HG03469 (cell line): ENCODE data around the gene ARID5B.
"Not testable (repeated sequence)": the region's sequence is repeated elsewhere in the genome, so short reads cannot be mapped to it uniquely, and the experiment has no call there.

Source experiments
- ATAC-seq: cut with Tn5 transposase; IDR thresholded peaks from one replicate; pipeline ENCODE4 v1.9.1; 2021; ENCODE audit warnings: mild to moderate bottlenecking, moderate library complexity, moderate number of reproducible peaks; ENCODE audit not compliant: unreplicated experiment

ARID5B gene, protein sequence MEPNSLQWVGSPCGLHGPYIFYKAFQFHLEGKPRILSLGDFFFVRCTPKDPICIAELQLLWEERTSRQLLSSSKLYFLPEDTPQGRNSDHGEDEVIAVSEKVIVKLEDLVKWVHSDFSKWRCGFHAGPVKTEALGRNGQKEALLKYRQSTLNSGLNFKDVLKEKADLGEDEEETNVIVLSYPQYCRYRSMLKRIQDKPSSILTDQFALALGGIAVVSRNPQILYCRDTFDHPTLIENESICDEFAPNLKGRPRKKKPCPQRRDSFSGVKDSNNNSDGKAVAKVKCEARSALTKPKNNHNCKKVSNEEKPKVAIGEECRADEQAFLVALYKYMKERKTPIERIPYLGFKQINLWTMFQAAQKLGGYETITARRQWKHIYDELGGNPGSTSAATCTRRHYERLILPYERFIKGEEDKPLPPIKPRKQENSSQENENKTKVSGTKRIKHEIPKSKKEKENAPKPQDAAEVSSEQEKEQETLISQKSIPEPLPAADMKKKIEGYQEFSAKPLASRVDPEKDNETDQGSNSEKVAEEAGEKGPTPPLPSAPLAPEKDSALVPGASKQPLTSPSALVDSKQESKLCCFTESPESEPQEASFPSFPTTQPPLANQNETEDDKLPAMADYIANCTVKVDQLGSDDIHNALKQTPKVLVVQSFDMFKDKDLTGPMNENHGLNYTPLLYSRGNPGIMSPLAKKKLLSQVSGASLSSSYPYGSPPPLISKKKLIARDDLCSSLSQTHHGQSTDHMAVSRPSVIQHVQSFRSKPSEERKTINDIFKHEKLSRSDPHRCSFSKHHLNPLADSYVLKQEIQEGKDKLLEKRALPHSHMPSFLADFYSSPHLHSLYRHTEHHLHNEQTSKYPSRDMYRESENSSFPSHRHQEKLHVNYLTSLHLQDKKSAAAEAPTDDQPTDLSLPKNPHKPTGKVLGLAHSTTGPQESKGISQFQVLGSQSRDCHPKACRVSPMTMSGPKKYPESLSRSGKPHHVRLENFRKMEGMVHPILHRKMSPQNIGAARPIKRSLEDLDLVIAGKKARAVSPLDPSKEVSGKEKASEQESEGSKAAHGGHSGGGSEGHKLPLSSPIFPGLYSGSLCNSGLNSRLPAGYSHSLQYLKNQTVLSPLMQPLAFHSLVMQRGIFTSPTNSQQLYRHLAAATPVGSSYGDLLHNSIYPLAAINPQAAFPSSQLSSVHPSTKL

DNA sequence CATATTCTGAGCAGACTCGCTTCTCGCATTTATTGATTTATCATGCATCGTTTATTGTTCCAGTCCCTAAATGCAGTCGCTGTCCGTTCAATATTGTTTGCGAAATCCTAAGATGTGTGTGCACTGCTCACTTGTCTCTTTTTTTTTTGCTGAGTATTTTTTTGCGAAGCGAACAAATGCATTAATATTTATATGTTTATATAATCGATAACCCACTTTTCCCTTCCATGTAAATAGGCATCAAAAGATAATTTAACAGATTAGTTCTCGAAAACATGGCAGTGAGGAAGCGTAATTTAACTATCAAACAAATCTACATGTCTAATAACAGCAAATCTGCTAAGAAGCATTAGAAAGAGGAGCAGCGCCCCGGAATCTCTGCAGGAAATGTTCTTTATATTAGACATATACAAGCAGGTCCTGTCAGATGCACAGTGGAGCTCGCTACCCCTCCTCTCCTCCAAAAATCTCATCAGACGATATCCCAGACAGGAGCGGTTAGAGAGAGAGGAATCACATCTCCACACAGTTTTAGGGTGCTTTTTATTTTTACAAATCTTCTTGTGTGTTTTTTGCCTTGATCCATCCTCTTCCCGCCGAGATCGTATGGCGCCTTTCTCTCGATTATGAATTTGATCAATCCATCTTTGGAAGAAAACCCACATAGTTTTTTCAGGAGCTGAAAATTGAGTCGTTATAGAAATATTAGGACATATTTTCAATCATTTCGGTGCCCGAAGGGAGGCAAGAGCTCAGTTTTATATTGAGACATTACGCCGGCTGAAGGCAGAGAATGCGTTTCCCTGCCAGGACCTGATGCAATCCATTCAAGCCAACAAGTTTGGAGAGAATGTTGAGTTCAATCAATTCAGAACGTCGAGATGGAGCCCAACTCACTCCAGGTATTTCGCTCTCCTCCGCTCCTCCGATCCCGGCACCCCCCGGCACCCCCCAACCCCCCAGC lies at the start of gene ARID5B:
Gene ARID5B, plus strand, starts transcription at position 871 of the 964 bp plus-strand sequence. Its CDS starts 11 bp downstream, at position 882.
- ATAC-seq, result no peak

DNA sequence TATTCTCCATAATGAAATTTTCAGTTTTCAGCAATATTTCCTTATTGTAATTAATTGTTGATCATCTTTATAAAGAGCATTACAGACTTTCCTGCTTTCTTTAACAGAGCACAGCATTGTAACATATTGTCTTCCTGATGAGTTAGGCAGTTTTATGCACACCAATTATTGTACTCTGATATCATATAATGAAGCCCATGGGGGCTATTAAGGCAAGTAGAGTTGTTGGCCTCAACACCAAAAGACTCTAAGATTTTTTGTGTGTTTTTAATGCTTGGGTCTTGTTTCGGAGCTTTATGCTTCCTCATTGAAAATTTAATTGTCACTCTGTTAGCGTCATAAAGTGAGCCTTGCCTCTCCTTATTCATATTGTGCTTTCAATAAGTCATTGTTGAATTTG lies 49.2 kb upstream of the ARID5B start:
- no peak for ATAC-seq

DNA sequence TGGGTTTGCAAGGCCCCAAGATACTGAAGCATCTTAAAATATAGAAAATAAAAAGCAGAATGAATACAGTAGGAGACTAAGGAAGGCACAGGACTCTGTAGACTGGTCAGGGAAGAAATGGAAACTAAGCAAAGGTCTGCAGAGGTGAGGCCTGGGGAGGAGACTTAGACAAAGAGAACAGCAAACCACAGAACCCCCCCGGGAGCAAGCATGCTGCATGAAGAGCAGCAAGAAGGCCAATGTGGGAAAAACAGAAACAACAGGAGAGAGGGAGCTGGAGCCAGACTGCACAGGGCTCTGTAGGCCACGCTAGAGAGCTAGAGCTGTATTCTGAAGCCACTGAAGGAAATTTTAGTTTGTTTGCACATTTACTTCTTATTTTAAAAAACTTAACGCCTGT lies 45.7 kb upstream of the ARID5B start:
- no peak for ATAC-seq

DNA sequence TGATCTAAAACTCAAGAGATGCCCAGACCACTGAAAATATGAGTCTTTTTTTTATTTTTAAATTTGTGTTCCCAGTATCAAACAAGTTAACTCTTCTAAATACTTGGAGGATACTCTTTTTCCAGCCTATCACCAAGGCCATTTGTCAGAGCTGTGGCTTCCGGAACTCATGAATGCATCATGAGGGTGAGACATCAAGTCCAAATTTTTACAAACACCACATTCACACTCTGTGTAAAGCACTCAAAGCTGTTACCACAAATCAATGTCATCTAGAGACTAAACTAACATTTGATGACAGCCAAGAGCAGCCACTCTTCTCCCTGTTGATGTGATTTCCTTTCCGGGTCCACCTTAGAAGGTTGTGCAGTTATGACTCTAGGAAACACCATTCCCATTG lies 43.8 kb upstream of the ARID5B start:
- no peak for ATAC-seq

DNA sequence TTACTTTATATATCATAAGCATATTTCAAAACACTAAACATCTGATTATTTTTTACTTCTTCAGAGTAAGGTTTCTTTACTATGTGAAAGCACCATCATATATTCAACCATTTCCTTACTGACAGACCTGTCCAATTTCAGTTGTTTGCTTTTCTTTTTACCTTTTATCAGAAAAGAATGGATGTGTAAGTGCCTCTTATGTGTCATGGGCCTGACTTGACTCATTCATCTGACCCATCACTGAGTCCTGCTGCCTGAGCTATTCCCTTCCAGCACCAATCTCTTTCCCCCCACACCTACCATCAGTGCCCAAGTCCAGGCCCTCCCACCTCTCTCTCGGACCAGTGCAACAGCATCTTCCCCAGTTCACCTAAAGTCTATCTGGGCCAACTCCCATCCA lies 41.7 kb upstream of the ARID5B start:
- ATAC-seq, result no peak

DNA sequence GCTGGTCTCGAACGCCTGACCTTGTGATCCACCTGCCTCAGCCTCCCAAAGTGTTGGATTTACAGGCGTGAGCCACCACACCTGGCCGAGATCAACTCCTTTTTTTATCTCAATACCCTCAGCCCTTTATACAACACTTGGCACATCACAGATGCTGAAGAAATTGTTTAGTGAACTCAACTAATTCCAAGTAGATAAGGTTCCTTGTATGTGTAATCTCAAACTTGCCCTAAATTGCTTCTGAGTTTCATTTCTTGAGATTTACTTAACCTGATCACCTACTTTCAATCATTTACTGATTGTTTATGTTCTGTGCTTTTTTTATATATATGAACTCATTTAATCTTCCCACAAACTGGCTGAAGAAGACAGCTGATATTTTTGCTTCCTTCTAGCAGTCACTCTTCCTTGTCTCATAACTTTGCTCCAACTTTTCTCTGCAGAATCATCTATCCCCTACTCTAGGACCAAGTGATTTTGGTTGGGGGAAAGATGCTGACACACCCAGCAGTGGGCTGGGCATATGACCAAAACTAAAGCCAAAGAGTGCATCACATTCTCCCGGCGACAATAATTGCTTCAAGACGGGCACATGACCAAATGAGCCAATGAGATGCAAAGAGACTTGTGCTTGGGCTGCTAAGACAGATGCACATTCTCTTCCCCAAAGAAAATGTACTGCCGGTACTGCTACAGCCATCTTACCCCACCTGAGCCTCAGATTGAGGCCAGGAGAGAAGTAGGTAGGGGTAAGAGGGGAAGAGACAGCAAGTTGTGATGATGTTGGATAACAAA lies 40.3 kb upstream of the ARID5B start:
- no peak for ATAC-seq

DNA sequence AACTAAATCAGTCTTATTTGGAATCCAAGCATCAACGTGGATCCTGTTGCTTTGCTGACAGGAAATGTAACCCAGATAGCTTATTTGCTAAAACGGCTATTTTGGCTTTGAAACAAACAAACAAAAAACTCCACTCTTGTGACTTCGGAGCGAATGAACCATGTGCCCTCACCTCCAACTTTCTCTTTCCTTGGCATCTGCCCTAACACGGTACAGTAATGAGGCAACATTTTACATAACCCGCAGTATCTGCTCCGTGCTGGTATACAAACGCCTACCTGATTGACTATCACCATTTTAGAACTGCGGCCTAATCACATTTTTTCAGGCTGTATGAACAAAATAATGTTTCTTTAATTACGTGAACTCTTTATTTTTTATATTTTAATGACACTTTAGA lies 37.5 kb upstream of the ARID5B start:
- ATAC-seq, result no peak

DNA sequence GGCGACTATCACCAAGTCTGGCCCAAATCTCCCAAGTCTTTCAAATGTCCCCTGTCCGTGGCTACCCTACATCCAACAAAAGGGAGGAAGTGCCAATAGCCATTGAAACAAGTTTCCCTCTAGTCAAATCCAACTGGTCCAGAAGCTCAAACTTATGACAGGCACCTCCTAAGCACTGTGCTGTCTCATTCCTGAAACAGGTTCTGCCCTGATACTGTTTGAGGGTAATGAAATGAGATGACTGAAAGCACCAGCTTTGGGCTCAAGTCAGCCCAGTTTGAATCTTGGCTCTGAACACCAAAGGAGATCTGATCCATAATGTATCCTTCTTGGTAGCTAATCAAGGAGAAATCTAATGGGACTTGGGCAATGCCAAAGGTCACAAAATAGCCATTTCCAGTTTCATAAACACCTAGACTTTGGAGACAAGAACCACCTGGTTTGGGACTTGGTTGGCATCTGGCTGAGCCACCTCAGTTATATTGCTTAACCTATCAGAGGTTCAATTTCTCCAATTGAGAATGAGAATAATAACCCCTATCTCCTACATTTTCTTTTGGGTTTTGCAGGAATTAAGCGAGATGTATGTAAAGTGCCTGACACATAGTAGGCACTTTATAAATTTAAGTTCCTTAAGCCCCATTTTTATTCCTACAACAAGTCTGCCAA lies 34.7 kb upstream of the ARID5B start:
- no peak for ATAC-seq

DNA sequence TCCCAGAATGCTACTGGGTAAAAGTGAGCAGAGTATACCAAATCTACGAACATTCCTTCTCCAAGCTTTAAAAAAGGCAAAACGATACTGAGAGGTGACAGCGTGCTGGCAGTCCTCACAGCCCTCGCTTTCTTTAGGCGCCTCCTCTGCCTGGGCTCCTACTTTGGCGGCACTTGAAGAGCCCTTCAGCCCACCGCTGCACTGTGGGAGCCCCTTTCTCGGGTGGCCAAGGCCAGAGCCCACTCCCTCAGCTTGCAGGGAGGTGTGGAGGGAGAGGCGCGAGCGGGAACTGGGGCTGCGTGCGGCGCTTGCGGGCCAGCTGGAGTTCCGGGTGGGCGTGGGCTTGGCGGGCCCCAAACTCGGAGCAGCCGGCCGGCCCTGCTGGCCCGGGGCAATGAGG lies 34.1 kb upstream of the ARID5B start:
- ATAC-seq, result not testable (repeated sequence)

DNA sequence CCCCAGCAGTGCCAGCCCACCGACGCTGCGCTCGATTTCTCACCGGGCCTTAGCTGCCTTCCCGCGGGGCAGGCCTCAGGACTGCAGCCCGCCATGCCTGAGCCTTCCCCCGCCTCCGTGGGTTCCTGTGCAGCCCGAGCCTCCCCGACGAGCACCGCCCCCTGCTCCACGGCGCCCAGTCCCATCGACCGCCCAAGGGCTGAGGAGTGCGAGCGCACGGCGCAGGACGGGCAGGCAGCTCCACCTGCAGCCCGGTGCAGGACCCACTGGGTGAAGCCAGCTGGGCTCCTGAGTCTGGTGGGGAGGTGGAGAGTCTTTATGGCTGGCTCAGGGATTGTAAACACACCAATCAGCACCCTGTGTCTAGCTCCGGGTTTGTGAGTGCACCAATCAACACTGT lies 33.7 kb upstream of the ARID5B start:
- not testable (repeated sequence) for ATAC-seq

DNA sequence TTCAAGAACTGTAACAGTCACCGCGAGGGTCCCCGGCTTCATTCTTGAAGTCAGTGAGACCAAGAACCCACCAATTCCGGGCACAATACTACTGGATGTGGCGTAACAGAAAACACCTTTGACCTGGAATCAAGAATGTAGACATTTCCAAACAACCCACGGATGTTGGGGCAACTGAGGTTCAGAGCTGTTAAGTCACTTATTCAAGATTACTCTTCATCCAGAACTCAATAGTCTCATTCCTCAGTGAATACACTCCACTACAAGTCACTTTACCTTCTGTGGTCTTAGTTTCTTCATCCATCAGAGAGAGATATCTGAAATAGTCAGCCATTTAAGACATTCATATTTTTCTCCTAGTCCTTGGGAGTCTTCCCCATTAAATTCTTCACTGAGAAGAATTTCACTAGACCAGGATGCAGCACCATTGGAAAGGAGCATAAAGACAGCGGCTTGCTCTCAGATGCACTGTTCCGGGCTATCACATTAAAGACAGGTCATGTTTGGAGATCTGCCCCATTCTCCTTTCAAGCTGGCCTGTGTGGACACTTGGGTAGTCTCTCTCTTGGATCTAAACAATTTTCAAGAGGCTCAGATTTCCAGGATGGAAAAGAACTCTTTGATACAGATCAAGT lies 32.3 kb upstream of the ARID5B start:
- no peak for ATAC-seq

DNA sequence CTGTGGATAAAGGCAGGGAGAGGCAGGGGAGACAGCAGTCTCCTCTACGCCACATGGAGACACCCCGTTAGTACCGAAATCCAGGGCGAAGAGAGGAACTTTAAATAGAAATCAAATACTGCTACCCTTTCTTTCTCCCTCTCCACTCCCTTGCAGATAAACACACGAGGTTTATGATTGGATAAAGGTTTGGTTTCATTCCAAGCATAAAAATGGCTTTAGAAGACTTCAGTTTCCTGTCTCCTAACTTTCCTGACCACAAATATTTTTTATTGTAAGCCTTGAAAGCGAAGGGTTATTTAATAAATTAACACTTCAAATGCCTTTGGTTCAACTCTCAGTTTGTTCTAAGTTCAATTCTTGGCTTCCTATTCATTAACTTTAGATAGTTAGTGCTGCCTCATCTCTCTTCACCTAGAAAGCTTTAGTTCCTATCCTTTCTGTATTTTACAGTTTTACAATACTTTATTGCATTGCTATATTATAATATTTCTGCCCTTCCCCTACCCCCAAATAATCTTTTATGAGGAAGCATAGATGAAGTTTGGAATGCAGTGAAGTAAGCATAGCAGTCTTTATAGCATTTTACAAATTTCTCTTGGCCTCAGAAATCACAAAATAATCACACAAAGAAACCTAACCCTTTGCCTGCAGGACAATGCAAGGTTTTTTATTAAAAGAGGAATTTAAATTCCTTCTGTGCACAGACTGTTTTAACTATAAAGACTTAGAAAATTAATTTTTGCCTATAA lies 31.5 kb upstream of the ARID5B start:
- ATAC-seq, result no peak

DNA sequence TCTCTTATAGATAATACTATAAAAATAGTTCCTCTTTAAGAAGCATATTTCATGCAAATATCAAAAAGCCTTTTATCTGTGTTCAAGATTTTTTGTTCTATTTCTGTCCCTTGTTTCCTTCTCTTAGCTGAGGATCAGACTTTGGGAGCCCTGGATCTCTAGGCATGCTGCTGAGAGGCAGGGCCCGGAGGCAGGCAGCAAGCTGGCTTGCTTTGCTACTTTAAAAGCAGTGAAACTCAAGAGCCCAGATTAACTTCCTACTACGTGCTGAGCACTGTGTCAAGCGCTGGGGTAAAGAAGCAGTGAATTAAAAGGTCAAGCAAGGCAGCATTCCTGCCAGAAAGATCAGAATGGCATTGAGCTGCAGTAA lies 31.0 kb upstream of the ARID5B start:
- no peak for ATAC-seq

DNA sequence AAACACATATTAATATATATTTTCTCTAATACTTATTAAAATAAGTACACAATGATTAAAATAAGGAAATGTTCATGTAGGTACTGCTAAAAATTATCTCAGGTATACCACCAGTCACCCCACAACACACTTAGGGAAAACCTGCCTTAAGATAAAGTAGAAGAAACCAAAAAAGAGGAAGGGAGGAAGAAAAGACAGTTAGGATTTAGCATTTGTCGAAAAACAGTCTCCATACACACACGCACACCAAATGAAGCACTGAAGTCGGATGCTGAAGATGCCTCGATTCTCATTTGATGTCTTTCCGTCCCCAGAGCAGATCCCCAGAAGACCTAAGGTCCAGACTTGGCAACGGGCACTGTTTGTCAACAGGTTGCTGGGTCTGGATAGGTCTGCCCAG lies 30.0 kb upstream of the ARID5B start:
- ATAC-seq, result no peak

DNA sequence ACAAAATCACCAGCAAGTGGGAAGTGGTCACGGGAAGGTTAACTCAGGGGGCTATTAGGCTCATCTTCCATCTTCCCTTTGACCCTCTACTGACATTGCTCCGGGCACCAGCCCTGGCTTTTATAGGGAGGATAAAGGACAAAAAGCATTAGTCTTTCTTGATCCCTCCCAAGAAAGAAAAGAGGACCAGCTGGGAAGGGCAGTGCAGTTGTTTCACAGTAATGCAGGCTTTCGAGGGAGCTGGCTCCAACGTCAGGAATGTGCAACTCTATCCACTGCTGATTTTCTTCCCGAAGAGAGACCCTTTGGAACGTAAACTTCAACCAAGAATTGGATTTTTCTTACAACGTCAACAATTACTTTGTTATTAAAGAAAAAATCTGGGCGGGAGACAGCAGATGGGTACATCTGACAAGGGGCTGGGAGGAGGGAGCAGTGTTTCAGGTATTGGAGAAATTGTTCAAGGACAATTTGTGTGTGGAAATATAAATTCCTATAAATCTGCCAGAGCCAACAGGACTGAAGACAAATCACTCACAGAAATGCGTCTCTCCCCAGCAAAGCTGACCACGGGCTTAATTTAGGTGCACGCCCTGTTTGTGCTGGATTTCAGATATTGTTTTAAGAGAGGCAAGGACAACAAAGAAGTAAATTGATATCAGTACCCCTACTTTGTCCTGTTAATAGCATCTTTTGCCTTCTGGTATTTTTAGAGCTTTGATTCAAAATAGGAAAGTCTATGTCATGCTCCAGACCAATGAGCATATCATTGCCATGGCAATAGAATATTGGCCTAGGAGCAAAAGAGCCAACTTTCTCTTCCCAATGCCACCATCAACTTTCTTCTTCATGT lies 23.4 kb upstream of the ARID5B start:
- ATAC-seq, result no peak

DNA sequence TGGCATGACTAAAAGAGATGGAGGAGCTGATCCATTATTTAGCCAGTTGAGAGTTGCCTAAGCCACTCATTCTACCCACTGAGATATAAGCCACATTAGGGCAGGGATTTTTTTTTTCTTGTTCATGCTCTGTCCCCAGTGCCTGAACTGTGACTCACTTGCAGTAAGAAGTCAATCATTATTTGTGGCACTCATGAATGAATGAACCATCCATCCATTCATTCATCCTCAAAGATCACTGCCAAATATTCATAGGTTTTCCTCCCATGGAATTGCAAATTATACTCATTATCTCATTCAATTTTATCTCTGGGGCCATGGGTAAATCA lies 22.8 kb upstream of the ARID5B start:
- no peak for ATAC-seq
